ENCODE results near the gene CDK2AP2. TPM values are rescaled to one million over a fixed set of nuclear protein-coding genes. Genes with fewer than 3 reads are reported as not detected.
"Not testable (repeated sequence)": the region's sequence is repeated elsewhere in the genome, so short reads cannot be mapped to it uniquely, and the experiment has no call there.

The CDK2AP2 gene
- total and polyA plus RNA-seq, 2 donors (not counting 3 experiments of a cell fraction or from before 2014, with no cell fraction given), result 81.2 to 143 TPM

- peaks cover 0 to 9% of the 10 kb centered on the region in 2 experiments for H3K36me3 ChIP-seq (ENCODE audit: control insufficient read depth in 2 of 2, extremely low read depth in 1 of 2, insufficient read depth in 2 of 2, low read length in 2 of 2)
- no peak overlapping the region for H2AFZ ChIP-seq (ENCODE audit: low read depth, low read length)
- no peaks in the 10 kb centered on the region for H3K27me3 ChIP-seq (ENCODE audit: control insufficient read depth in 2 of 2, insufficient read depth in 2 of 2, low read length in 2 of 2)
- dilution Hi-C loops (cut with MboI; ENCODE audit: extremely low pct_ligation_motif_present, low sequenced_read_pairs) (no loop called here), intact Hi-C loops (cut with micrococcal nuclease) (no loop called here)
- H3K9me3 ChIP-seq (replicated peaks; ENCODE audit: control insufficient read depth, insufficient read depth, low read length), result no peaks in the 10 kb centered on the region
- POLR2A ChIA-PET, result no interaction called here
- FAIRE-seq (no peak), DNase-seq (ENCODE audit: low read depth, low spot score) (no peak)
- no peak overlapping the region for H3K4me3 ChIP-seq (replicated peaks in 1 of 3; ENCODE audit: insufficient read depth in 1 of 3, low read depth in 1 of 3, low read length in 3 of 3)
- H3K4me2 ChIP-seq (ENCODE audit: insufficient read depth, low read length), result no peak overlapping the region
- no peak overlapping the region for H3K27ac ChIP-seq (ENCODE audit: insufficient read depth, low read depth, low read length)
- H3K4me1 ChIP-seq (ENCODE audit: control insufficient read depth, extremely low read depth, insufficient read depth, low read length), result no peaks in the 10 kb centered on the region
- H3K9me1 ChIP-seq (replicated peaks; ENCODE audit: control insufficient read depth, extremely low read depth, insufficient read depth, low read length), result no peaks in the 10 kb centered on the region
- CTCF ChIA-PET, result no interaction called here
- H3K9ac ChIP-seq (replicated peaks; ENCODE audit: extremely low read depth, insufficient read depth, low read length), result no peak overlapping the region
- no peaks in the 10 kb centered on the region for H4K20me1 ChIP-seq (replicated peaks; ENCODE audit: control insufficient read depth, extremely low read depth, insufficient read depth, low read length)
- TF ChIP-seq, protein P1, sequence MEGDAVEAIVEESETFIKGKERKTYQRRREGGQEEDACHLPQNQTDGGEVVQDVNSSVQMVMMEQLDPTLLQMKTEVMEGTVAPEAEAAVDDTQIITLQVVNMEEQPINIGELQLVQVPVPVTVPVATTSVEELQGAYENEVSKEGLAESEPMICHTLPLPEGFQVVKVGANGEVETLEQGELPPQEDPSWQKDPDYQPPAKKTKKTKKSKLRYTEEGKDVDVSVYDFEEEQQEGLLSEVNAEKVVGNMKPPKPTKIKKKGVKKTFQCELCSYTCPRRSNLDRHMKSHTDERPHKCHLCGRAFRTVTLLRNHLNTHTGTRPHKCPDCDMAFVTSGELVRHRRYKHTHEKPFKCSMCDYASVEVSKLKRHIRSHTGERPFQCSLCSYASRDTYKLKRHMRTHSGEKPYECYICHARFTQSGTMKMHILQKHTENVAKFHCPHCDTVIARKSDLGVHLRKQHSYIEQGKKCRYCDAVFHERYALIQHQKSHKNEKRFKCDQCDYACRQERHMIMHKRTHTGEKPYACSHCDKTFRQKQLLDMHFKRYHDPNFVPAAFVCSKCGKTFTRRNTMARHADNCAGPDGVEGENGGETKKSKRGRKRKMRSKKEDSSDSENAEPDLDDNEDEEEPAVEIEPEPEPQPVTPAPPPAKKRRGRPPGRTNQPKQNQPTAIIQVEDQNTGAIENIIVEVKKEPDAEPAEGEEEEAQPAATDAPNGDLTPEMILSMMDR (IDR thresholded peaks at IDR 0.05; ENCODE audit: extremely low read depth in 1 of 2, insufficient read depth in 1 of 2, low read depth in 1 of 2, low read length in 2 of 2), result no peak
- TF ChIP-seq JUN (IDR thresholded peaks at IDR 0.05; ENCODE audit: borderline replicate concordance, insufficient read depth, insufficient read length, low read depth) (no peak), MAX (IDR thresholded peaks at IDR 0.05; ENCODE audit: insufficient read depth, insufficient read length) (no peak), MYC (IDR thresholded peaks at IDR 0.05; ENCODE audit: low read depth, low read length) (no peak), POLR2AphosphoS5 (IDR thresholded peaks at IDR 0.05; ENCODE audit: insufficient read depth, low read depth, low read length) (no peak), POLR2A (IDR thresholded peaks at IDR 0.05; ENCODE audit: low read depth, low read length) (no peak), FOS (IDR thresholded peaks at IDR 0.05; ENCODE audit: borderline replicate concordance, insufficient read depth, low read length) (no peak), EZH2 (IDR thresholded peaks at IDR 0.05; ENCODE audit: borderline replicate concordance, low read depth, low read length, severe bottlenecking) (no peak), GATA2 (IDR thresholded peaks at IDR 0.05; ENCODE audit: insufficient read depth, insufficient read length, low read depth, low read length) (no peak)
- no TSS peak for BruUV-seq (replicated peaks)
- H3K79me2 ChIP-seq (ENCODE audit: control insufficient read depth, insufficient read depth, low read length), result no peaks in the 10 kb centered on the region
Observed at GRCh38 chr11:67486481-67487195, 21.3 kb downstream of the CDK2AP2 start.

- H3K4me2 ChIP-seq (ENCODE audit: insufficient read depth, low read length); intact Hi-C loops (cut with micrococcal nuclease); H3K79me2 ChIP-seq (ENCODE audit: control insufficient read depth, insufficient read depth, low read length); H3K27ac ChIP-seq (ENCODE audit: insufficient read depth, low read depth, low read length); H3K36me3 ChIP-seq (ENCODE audit: control insufficient read depth in 2 of 2, extremely low read depth in 1 of 2, insufficient read depth in 2 of 2, low read length in 2 of 2); H2AFZ ChIP-seq (ENCODE audit: low read depth, low read length); DNase-seq (ENCODE audit: low read depth, low spot score); H3K9me3 ChIP-seq (replicated peaks; ENCODE audit: control insufficient read depth, insufficient read depth, low read length); CTCF ChIA-PET; H3K4me3 ChIP-seq (replicated peaks in 1 of 3; ENCODE audit: insufficient read depth in 1 of 3, low read depth in 1 of 3, low read length in 3 of 3); H3K9me1 ChIP-seq (replicated peaks; ENCODE audit: control insufficient read depth, extremely low read depth, insufficient read depth, low read length); BruUV-seq (replicated peaks); H3K27me3 ChIP-seq (ENCODE audit: control insufficient read depth in 2 of 2, insufficient read depth in 2 of 2, low read length in 2 of 2); H4K20me1 ChIP-seq (replicated peaks; ENCODE audit: control insufficient read depth, extremely low read depth, insufficient read depth, low read length); H3K9ac ChIP-seq (replicated peaks; ENCODE audit: extremely low read depth, insufficient read depth, low read length); dilution Hi-C loops (cut with MboI; ENCODE audit: extremely low pct_ligation_motif_present, low sequenced_read_pairs); H3K4me1 ChIP-seq (ENCODE audit: control insufficient read depth, extremely low read depth, insufficient read depth, low read length): not testable (repeated sequence)
- peak; percentile 85 for FAIRE-seq
- POLR2A ChIA-PET, result interaction anchor here (0.7 kb wide), 1 partner anchor 192 kb away, joined by 5 read pairs; no protein-coding TSS in a partner anchor
Observed at GRCh38 chr11:67485873-67486361, 22.0 kb downstream of the CDK2AP2 start.

Data from endothelial cell of umbilical vein (primary cell).